Inferior parietal cortex (tissue), 1 donor: ENCODE measurements around the gene SCD5.

Experiments used
- DNase-seq: peaks from one replicate; pipeline ENCODE4 v3.0.0-alpha.2; 2016; ENCODE audit errors: extremely low spot score

The SCD5 gene

GRCh38 chr4:82726596-82726995 is 72.0 kb downstream of the SCD5 start:
- no peak for DNase-seq

GRCh38 chr4:82721819-82722423 is 76.7 kb downstream of the SCD5 start:
- peak; percentile 68 for DNase-seq

- no peak for DNase-seq
Observed at GRCh38 chr4:82718162-82718940, 80.2 kb downstream of the SCD5 start.

GRCh38 chr4:82715731-82716617 is 82.6 kb downstream of the SCD5 start:
- DNase-seq: no peak

- no peak for DNase-seq
Observed at GRCh38 chr4:82713856-82714255, 84.7 kb downstream of the SCD5 start.

- DNase-seq: no peak
Observed at GRCh38 chr4:82712561-82712960, 86.0 kb downstream of the SCD5 start.

- DNase-seq: no peak
Observed at GRCh38 chr4:82711158-82711785, 87.3 kb downstream of the SCD5 start.

- DNase-seq: no peak
Observed at GRCh38 chr4:82710197-82710929, 88.2 kb downstream of the SCD5 start.

- DNase-seq: no peak
Observed at GRCh38 chr4:82708982-82709381, 89.6 kb downstream of the SCD5 start.

- no peak for DNase-seq
Observed at GRCh38 chr4:82706349-82707000, 92.1 kb downstream of the SCD5 start.

- no peak for DNase-seq
Observed at GRCh38 chr4:82705928-82706300, 92.7 kb downstream of the SCD5 start.

- DNase-seq: no peak
Observed at GRCh38 chr4:82705169-82705927, 93.2 kb downstream of the SCD5 start.

GRCh38 chr4:82704156-82704555 is 94.4 kb downstream of the SCD5 start:
- no peak for DNase-seq

GRCh38 chr4:82698412-82698811 is 100.2 kb downstream of the SCD5 start:
- DNase-seq: no peak

GRCh38 chr4:82697561-82697960 is 101.0 kb downstream of the SCD5 start:
- no peak for DNase-seq

GRCh38 chr4:82696117-82696860 is 102.3 kb downstream of the SCD5 start:
- no peak for DNase-seq

- DNase-seq: no peak
Observed at GRCh38 chr4:82694892-82695291, 103.7 kb downstream of the SCD5 start.

GRCh38 chr4:82694046-82694445 is 104.5 kb downstream of the SCD5 start:
- DNase-seq: no peak

GRCh38 chr4:82692101-82692780 is 106.4 kb downstream of the SCD5 start:
- no peak for DNase-seq
